Natural killer cell (primary cell): ENCODE results near the gene DYNLT2B. TPM values are rescaled to one million over a fixed set of nuclear protein-coding genes. Genes with fewer than 3 reads are reported as not detected.
"Not testable (repeated sequence)": the region's sequence is repeated elsewhere in the genome, so short reads cannot be mapped to it uniquely, and the experiment has no call there.

Experiments
- ATAC-seq, 3 donors: fragments of 150-1000 bp in 2 of 3; fragments of 200-7000 bp in 1 of 3; cut with Tn5 transposase; 1 replicate in 1 of 3; 2 replicates in 2 of 3; pipeline ENCODE4 v1.10.0; 2021; ENCODE audit warnings: mild to moderate bottlenecking in 2 of 3, moderate library complexity in 2 of 3
- DNase-seq, 2 donors: peaks; one replicate each; pipeline versions ENCODE4 v3.0.0 to v3.0.0-alpha.2; 2013 to 2021; ENCODE audit warnings: mixed read lengths in 1 of 2
- H3K27ac ChIP-seq: one replicate; pipeline ENCODE4 v1.5.1; 2013; ENCODE audit warnings: mild to moderate bottlenecking, low read length
- H3K27me3 ChIP-seq: one replicate; pipeline ENCODE4 v1.6.1; 2013; ENCODE audit warnings: low read length; ENCODE audit not compliant: control insufficient read depth, insufficient read depth
- H3K36me3 ChIP-seq: one replicate; pipeline ENCODE4 v1.6.1; 2013; ENCODE audit warnings: low read length; ENCODE audit not compliant: control insufficient read depth, insufficient read depth
- H3K4me1 ChIP-seq: one replicate; pipeline ENCODE4 v1.6.1; 2013; ENCODE audit warnings: low read length; ENCODE audit not compliant: control insufficient read depth, insufficient read depth
- H3K4me3 ChIP-seq: one replicate; pipeline ENCODE4 v1.5.1; 2013; ENCODE audit warnings: low read length
- H3K9me3 ChIP-seq: one replicate; pipeline ENCODE4 v1.6.1; 2013; ENCODE audit warnings: low read length; ENCODE audit not compliant: control insufficient read depth, insufficient read depth
- H3K27ac Mint-ChIP-seq, 2 donors: one replicate each; pipeline ENCODE4 v1.8.0; 2022; ENCODE audit warnings: mild to moderate bottlenecking in 2 of 2, mixed read lengths in 2 of 2, moderate library complexity in 1 of 2
- H3K27me3 Mint-ChIP-seq, 2 donors: one replicate each; pipeline ENCODE4 v1.8.0; 2022; ENCODE audit warnings: low read depth in 2 of 2, mixed read lengths in 2 of 2
- H3K36me3 Mint-ChIP-seq: one replicate; pipeline ENCODE4 v1.8.0; 2022; ENCODE audit warnings: mixed read lengths
- H3K4me1 Mint-ChIP-seq, 2 donors: one replicate each; pipeline ENCODE4 v1.8.0; 2022; ENCODE audit warnings: mixed read lengths in 2 of 2
- H3K4me3 Mint-ChIP-seq: one replicate; pipeline ENCODE4 v1.8.0; 2022; ENCODE audit warnings: mild to moderate bottlenecking, moderate library complexity, mixed read lengths
- H3K9me3 Mint-ChIP-seq, 2 donors: one replicate each; pipeline ENCODE4 v1.8.0; 2022; ENCODE audit warnings: mixed read lengths in 2 of 2
- WGBS: methylation state at CpG from one replicate; pipeline ENCODE4 v1.1.7; 2013; ENCODE audit warnings: missing lambda C conversion rate; ENCODE audit not compliant: insufficient coverage; 5-methylcytosine and 5-hydroxymethylcytosine counted together
- intact Hi-C: fragments of 100-400 bp; cut with micrococcal nuclease; formaldehyde crosslinking; loops from one replicate; pipeline ENCODE4 v1.14.2; 2022
- total RNA-seq, 4 donors: library from RNA; stranded (reverse); fragments of 120-200 nt in 1 of 4; gene quantifications; one replicate each; pipeline versions ENCODE4 v1.2.3 to v1.2.4, GENCODE V29; 2013 to 2022
- TF ChIP-seq, protein P1 (sequence below): fragments of 200-600 bp; IDR thresholded peaks from one replicate; pipeline ENCODE4 v1.8.0; 2022; ENCODE audit warnings: antibody characterized with exemption

DYNLT2B gene
- total RNA-seq, 3 donors from 2014 or later (not counting 1 experiment from before 2014, with no cell fraction given), result 3.6 to 7.3 (median 5.4) TPM

- peaks cover 27% of the 10 kb centered on the region for H3K36me3 ChIP-seq
- TF ChIP-seq, protein P1, sequence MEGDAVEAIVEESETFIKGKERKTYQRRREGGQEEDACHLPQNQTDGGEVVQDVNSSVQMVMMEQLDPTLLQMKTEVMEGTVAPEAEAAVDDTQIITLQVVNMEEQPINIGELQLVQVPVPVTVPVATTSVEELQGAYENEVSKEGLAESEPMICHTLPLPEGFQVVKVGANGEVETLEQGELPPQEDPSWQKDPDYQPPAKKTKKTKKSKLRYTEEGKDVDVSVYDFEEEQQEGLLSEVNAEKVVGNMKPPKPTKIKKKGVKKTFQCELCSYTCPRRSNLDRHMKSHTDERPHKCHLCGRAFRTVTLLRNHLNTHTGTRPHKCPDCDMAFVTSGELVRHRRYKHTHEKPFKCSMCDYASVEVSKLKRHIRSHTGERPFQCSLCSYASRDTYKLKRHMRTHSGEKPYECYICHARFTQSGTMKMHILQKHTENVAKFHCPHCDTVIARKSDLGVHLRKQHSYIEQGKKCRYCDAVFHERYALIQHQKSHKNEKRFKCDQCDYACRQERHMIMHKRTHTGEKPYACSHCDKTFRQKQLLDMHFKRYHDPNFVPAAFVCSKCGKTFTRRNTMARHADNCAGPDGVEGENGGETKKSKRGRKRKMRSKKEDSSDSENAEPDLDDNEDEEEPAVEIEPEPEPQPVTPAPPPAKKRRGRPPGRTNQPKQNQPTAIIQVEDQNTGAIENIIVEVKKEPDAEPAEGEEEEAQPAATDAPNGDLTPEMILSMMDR, result no peak
- 93% methylated on average over 3 of the region's 6 CpGs for WGBS
- H3K4me3 ChIP-seq, result no peak overlapping the region
- H3K27ac ChIP-seq, result peak overlapping the region; percentile 13
- H3K4me1 ChIP-seq, result no peaks in the 10 kb centered on the region
- no peaks in the 10 kb centered on the region for H3K27me3 ChIP-seq
- ATAC-seq (peak; percentile 73 to 93 (median 89)), DNase-seq (no peak)
- H3K9me3 ChIP-seq, result no peaks in the 10 kb centered on the region
- Mint-ChIP-seq H3K9me3 (no peaks in the 10 kb centered on the region), H3K36me3 (peaks cover 18% of the 10 kb centered on the region), H3K27ac (peak overlapping the region; percentile 1 to 78), H3K4me1 (peaks cover 15 to 28% of the 10 kb centered on the region in 2 donors), H3K27me3 (no peaks in the 10 kb centered on the region), H3K4me3 (peak overlapping the region; percentile 18)
- intact Hi-C loops, result no loop called here
Observed at GRCh38 chr3:196351541-196351940, 33.5 kb upstream of the DYNLT2B start.

DNA sequence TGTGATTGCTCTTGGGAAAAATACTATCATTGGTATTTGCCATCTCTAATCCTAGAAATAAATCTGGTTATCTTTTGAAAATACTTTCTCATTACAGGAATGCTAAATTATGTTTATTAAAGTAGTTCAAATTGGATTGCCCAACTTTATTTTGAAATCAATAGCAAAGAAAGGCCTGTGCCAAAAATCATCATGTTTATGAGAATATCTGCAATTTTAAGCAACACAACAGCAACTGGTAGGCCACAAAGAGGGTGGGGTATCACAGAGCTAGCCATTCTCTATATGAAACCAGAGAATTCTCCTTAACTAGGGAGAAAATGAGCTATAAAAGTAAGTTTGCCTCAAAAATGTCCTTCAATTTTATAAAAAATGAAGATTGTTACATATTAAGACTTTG lies 32.0 kb upstream of the DYNLT2B start:
- DNase-seq (no peak), ATAC-seq (no peak)
- Histone ChIP-seq H3K27me3 (no peaks in the 10 kb centered on the region), H3K27ac (no peak overlapping the region), H3K4me1 (peaks cover 5% of the 10 kb centered on the region), H3K36me3 (peaks cover 12% of the 10 kb centered on the region), H3K4me3 (no peak overlapping the region), H3K9me3 (no peaks in the 10 kb centered on the region)
- no peaks in the 10 kb centered on the region for H3K27me3 Mint-ChIP-seq
- H3K27ac Mint-ChIP-seq, result peak overlapping the region in 1 of 2 donors; percentile 64
- intact Hi-C loops, result no loop called here
- peaks cover 23 to 30% of the 10 kb centered on the region in 2 donors for H3K4me1 Mint-ChIP-seq
- no peak overlapping the region for H3K4me3 Mint-ChIP-seq
- TF ChIP-seq, protein P1, result no peak
- peaks cover 5% of the 10 kb centered on the region for H3K36me3 Mint-ChIP-seq
- no peaks in the 10 kb centered on the region for H3K9me3 Mint-ChIP-seq

- peaks cover 2% of the 10 kb centered on the region for H3K36me3 Mint-ChIP-seq
- Histone ChIP-seq H3K4me3 (no peak overlapping the region), H3K27ac (no peak overlapping the region), H3K9me3 (no peaks in the 10 kb centered on the region), H3K27me3 (no peaks in the 10 kb centered on the region), H3K4me1 (peaks cover 6% of the 10 kb centered on the region), H3K36me3 (peaks cover under 1% of the 10 kb centered on the region)
- H3K4me3 Mint-ChIP-seq, result no peak overlapping the region
- no peaks in the 10 kb centered on the region for H3K27me3 Mint-ChIP-seq
- ATAC-seq, result no peak
- 89% methylated on average over 3 of the region's 3 CpGs for WGBS
- TF ChIP-seq, protein P1, result no peak
- intact Hi-C loops, result no loop called here
- peaks cover 25 to 35% of the 10 kb centered on the region in 2 donors for H3K4me1 Mint-ChIP-seq
- H3K9me3 Mint-ChIP-seq, result no peaks in the 10 kb centered on the region
- H3K27ac Mint-ChIP-seq, result peak overlapping the region in 1 of 2 donors; percentile 6
- DNase-seq, result no peak
Observed at GRCh38 chr3:196348698-196349097, 30.7 kb upstream of the DYNLT2B start.

GRCh38 chr3:196344663-196345062 lies 26.6 kb upstream of the DYNLT2B start:
- no peaks in the 10 kb centered on the region for H3K36me3 Mint-ChIP-seq
- WGBS, result 21% methylated on average over 4 of the region's 4 CpGs
- Histone ChIP-seq H3K27ac (no peak overlapping the region), H3K36me3 (no peaks in the 10 kb centered on the region), H3K9me3 (no peaks in the 10 kb centered on the region), H3K27me3 (no peaks in the 10 kb centered on the region), H3K4me1 (peaks cover 9% of the 10 kb centered on the region), H3K4me3 (no peak overlapping the region)
- ATAC-seq (no peak), DNase-seq (no peak)
- TF ChIP-seq, protein P1, result no peak
- H3K27me3 Mint-ChIP-seq, result no peaks in the 10 kb centered on the region
- intact Hi-C loops, result no loop called here
- H3K4me3 Mint-ChIP-seq, result no peak overlapping the region
- no peaks in the 10 kb centered on the region for H3K9me3 Mint-ChIP-seq
- peaks cover 10 to 14% of the 10 kb centered on the region in 2 donors for H3K4me1 Mint-ChIP-seq
- H3K27ac Mint-ChIP-seq, result peak overlapping the region; percentile 0 to 29

- ATAC-seq, H3K4me3 Mint-ChIP-seq, intact Hi-C loops, H3K27me3 Mint-ChIP-seq, H3K27ac Mint-ChIP-seq, H3K4me1 ChIP-seq, H3K4me3 ChIP-seq, DNase-seq, H3K27me3 ChIP-seq, H3K9me3 ChIP-seq, H3K36me3 Mint-ChIP-seq, H3K27ac ChIP-seq, H3K9me3 Mint-ChIP-seq, H3K36me3 ChIP-seq: not testable (repeated sequence)
- 93% methylated on average over 12 of the region's 14 CpGs for WGBS
- H3K4me1 Mint-ChIP-seq, result peaks cover 10 to 14% of the 10 kb centered on the region in 2 donors
Observed at GRCh38 chr3:196343917-196344316, 25.9 kb upstream of the DYNLT2B start.
